DOHH2 (cell line): ENCODE results near the gene CHMP4A.

ENCODE experiments used
- H3F3A ChIP-seq: fragments of 200-600 bp; sonication (generic), shearing (Covaris generic); 2 replicates; pipeline ENCODE4 v1.6.0; 2016; ENCODE audit warnings: antibody characterized with exemption, mild to moderate bottlenecking; ENCODE audit not compliant: control insufficient read depth, insufficient read depth
- H3K27ac ChIP-seq: fragments of 200-600 bp; sonication (generic); 2 replicates; pipeline ENCODE4 v1.5.1; 2014; ENCODE audit warnings: low read depth, mild to moderate bottlenecking, low read length, moderate library complexity
- H3K27me3 ChIP-seq: fragments of 200-600 bp; sonication (generic); 2 replicates; pipeline ENCODE4 v1.6.1; 2014; ENCODE audit warnings: mild to moderate bottlenecking, low read length, mixed read lengths; ENCODE audit not compliant: control insufficient read depth
- H3K36me3 ChIP-seq: fragments of 200-600 bp; sonication (generic); 2 replicates; pipeline ENCODE4 v1.6.1; 2014; ENCODE audit warnings: mild to moderate bottlenecking, low read length, moderate library complexity, mixed read lengths; ENCODE audit not compliant: control insufficient read depth
- H3K4me1 ChIP-seq: fragments of 200-600 bp; sonication (generic); 2 replicates; pipeline ENCODE4 v1.6.1; 2014; ENCODE audit warnings: mild to moderate bottlenecking, low read length, mixed read lengths; ENCODE audit not compliant: control insufficient read depth
- H3K4me2 ChIP-seq: fragments of 200-600 bp; sonication (generic); 2 replicates; pipeline ENCODE4 v1.6.0; 2014; ENCODE audit warnings: mild to moderate bottlenecking, low read length, moderate library complexity
- H3K4me3 ChIP-seq: fragments of 200-600 bp; sonication (generic); 2 replicates; pipeline ENCODE4 v1.5.1; 2014; ENCODE audit warnings: mild to moderate bottlenecking, low read length, mixed read lengths
- H3K79me2 ChIP-seq: fragments of 200-600 bp; sonication (generic); 2 replicates; pipeline ENCODE4 v1.6.1; 2014; ENCODE audit warnings: mild to moderate bottlenecking, low read length, mixed read lengths; ENCODE audit not compliant: control insufficient read depth
- H3K9me2 ChIP-seq: fragments of 200-600 bp; sonication (generic); replicated peaks from 2 replicates; pipeline ENCODE4 v1.6.1; 2014; ENCODE audit warnings: mild to moderate bottlenecking, low read length, mixed read lengths; ENCODE audit not compliant: control insufficient read depth
- H3K9me3 ChIP-seq: fragments of 200-600 bp; sonication (generic); 2 replicates; pipeline ENCODE4 v1.6.1; 2014; ENCODE audit warnings: antibody characterized with exemption, low read length, mixed read lengths; ENCODE audit not compliant: control insufficient read depth, insufficient read depth
- H4K20me1 ChIP-seq: fragments of 200-600 bp; sonication (generic); 2 replicates; pipeline ENCODE4 v1.6.0; 2014; ENCODE audit warnings: low read depth, mild to moderate bottlenecking, antibody characterized with exemption, low read length, moderate library complexity; ENCODE audit not compliant: control insufficient read depth, insufficient read depth
- CTCF ChIP-seq: fragments of 200-600 bp; sonication (generic); IDR thresholded peaks from one replicate; pipeline ENCODE4 v1.5.1; 2014; ENCODE audit warnings: antibody characterized with exemption, mild to moderate bottlenecking, low read depth, low read length; ENCODE audit not compliant: poor library complexity, severe bottlenecking
- EZH2phosphoT487 ChIP-seq: fragments of 200-600 bp; sonication (generic); IDR thresholded peaks from 2 replicates; pipeline ENCODE4 v1.6.1; 2017; ENCODE audit warnings: borderline replicate concordance, mild to moderate bottlenecking, antibody characterized with exemption, low read length, moderate library complexity, mixed read lengths

CHMP4A gene

GRCh38 chr14:24177891-24178290 lies 35.4 kb downstream of the CHMP4A start:
- no peaks in the 10 kb centered on the region for H3K4me1 ChIP-seq
- no peak for TF ChIP-seq CTCF
- no peak for TF ChIP-seq EZH2phosphoT487
- H3K9me2 ChIP-seq = no peaks in the 10 kb centered on the region
- no peaks in the 10 kb centered on the region for H3K9me3 ChIP-seq
- no peak overlapping the region for H3K4me3 ChIP-seq
- peaks cover 5% of the 10 kb centered on the region; the same call in 1 of the 2 replicates for H3F3A ChIP-seq
- H3K4me2 ChIP-seq = no peak overlapping the region
- H3K27ac ChIP-seq = no peak overlapping the region
- no peaks in the 10 kb centered on the region for H3K79me2 ChIP-seq
- no peaks in the 10 kb centered on the region for H4K20me1 ChIP-seq
- no peaks in the 10 kb centered on the region for H3K27me3 ChIP-seq
- H3K36me3 ChIP-seq = peaks cover 50% of the 10 kb centered on the region

GRCh38 chr14:24177041-24177825 lies 36.1 kb downstream of the CHMP4A start:
- H3K9me3 ChIP-seq = no peaks in the 10 kb centered on the region
- H3K36me3 ChIP-seq = peaks cover 43% of the 10 kb centered on the region
- no peak overlapping the region for H3K27ac ChIP-seq
- H3K4me3 ChIP-seq = no peak overlapping the region
- H3K4me1 ChIP-seq = peaks cover 4% of the 10 kb centered on the region
- TF ChIP-seq CTCF (no peak), EZH2phosphoT487 (no peak)
- H3K4me2 ChIP-seq = no peak overlapping the region
- no peaks in the 10 kb centered on the region for H3K9me2 ChIP-seq
- H4K20me1 ChIP-seq = no peaks in the 10 kb centered on the region
- H3F3A ChIP-seq = peaks cover 5% of the 10 kb centered on the region; the same call in 1 of the 2 replicates
- no peaks in the 10 kb centered on the region; the same call in 1 of the 2 replicates for H3K79me2 ChIP-seq
- H3K27me3 ChIP-seq = no peaks in the 10 kb centered on the region

- H3F3A ChIP-seq = peaks cover 5% of the 10 kb centered on the region; the same call in 1 of the 2 replicates
- no peak overlapping the region for H3K4me2 ChIP-seq
- no peaks in the 10 kb centered on the region for H3K9me2 ChIP-seq
- no peaks in the 10 kb centered on the region; the same call in 1 of the 2 replicates for H3K79me2 ChIP-seq
- H3K27ac ChIP-seq = no peak overlapping the region
- H3K27me3 ChIP-seq = no peaks in the 10 kb centered on the region
- H3K4me3 ChIP-seq = no peak overlapping the region
- no peaks in the 10 kb centered on the region for H3K9me3 ChIP-seq
- H3K4me1 ChIP-seq = peaks cover 10% of the 10 kb centered on the region
- H4K20me1 ChIP-seq = no peaks in the 10 kb centered on the region
- no peak for TF ChIP-seq CTCF
- no peak for TF ChIP-seq EZH2phosphoT487
- peaks cover 37% of the 10 kb centered on the region for H3K36me3 ChIP-seq
Observed at GRCh38 chr14:24176599-24176998, 36.7 kb downstream of the CHMP4A start.
